Smooth muscle cell (in vitro differentiated cells): ENCODE results near the gene FSHR. TPM values are rescaled to one million over a fixed set of nuclear protein-coding genes. Genes with fewer than 3 reads are reported as not detected.

Experiments used
- DNase-seq: peaks from one replicate; lab custom pipeline; 2025; ENCODE audit not compliant: unreplicated experiment; lab: John Stamatoyannopoulos, UW
- H2AFZ ChIP-seq: fragments of 200-600 bp; sonication (generic); 2 replicates; pipeline ENCODE4 v1.6.0; 2016; ENCODE audit warnings: antibody characterized with exemption, low read depth, mild to moderate bottlenecking
- H3F3A ChIP-seq: fragments of 200-600 bp; sonication (generic); 2 replicates; pipeline ENCODE4 v1.6.0; 2017; ENCODE audit warnings: antibody characterized with exemption, low read depth
- H3K27ac ChIP-seq: fragments of 200-600 bp; sonication (generic); 2 replicates; pipeline ENCODE4 v1.5.1; 2016; ENCODE audit warnings: low read depth, mild to moderate bottlenecking
- H3K27me3 ChIP-seq: fragments of 200-600 bp; sonication (generic); 2 replicates; pipeline ENCODE4 v1.6.1; 2016; ENCODE audit warnings: low read depth, mild to moderate bottlenecking
- H3K36me3 ChIP-seq: fragments of 200-600 bp; sonication (generic); 2 replicates; pipeline ENCODE4 v1.5.1; 2016; ENCODE audit warnings: low read depth
- H3K4me1 ChIP-seq: fragments of 200-600 bp; sonication (generic); 2 replicates; pipeline ENCODE4 v1.5.1; 2016; ENCODE audit warnings: low read depth
- H3K4me2 ChIP-seq: fragments of 200-600 bp; sonication (generic); 2 replicates; pipeline ENCODE4 v1.6.0; 2016; ENCODE audit warnings: mild to moderate bottlenecking
- H3K4me3 ChIP-seq: fragments of 200-600 bp; sonication (generic); 2 replicates; pipeline ENCODE4 v1.5.1; 2016; ENCODE audit warnings: mild to moderate bottlenecking
- H3K79me2 ChIP-seq: fragments of 200-600 bp; sonication (generic); 2 replicates; pipeline ENCODE4 v1.6.0; 2016; ENCODE audit warnings: low read depth, mild to moderate bottlenecking
- H3K9ac ChIP-seq: fragments of 200-600 bp; sonication (generic); 2 replicates; pipeline ENCODE4 v1.6.0; 2016; ENCODE audit warnings: low read depth
- H3K9me3 ChIP-seq: fragments of 200-600 bp; sonication (generic); replicated peaks from 2 replicates; pipeline ENCODE4 v1.5.1; 2016; ENCODE audit warnings: low read depth
- H4K20me1 ChIP-seq: fragments of 200-600 bp; sonication (generic); 2 replicates; pipeline ENCODE4 v1.6.0; 2016; ENCODE audit warnings: low read depth
- WGBS: methylation state at CpG from one replicate; pipeline ENCODE4 v1.1.7; 2016; ENCODE audit warnings: low lambda C conversion rate; 5-methylcytosine and 5-hydroxymethylcytosine counted together
- polyA plus RNA-seq: library from polyadenylated mRNA; unstranded; fragments of >200 nt; fragmentation: Nextera tagmentation; extraction: Ambion mirVana; gene quantifications from 2 replicates; pipeline ENCODE4 v1.2.1, GENCODE V29; 2016
- total RNA-seq: library from RNA; depleted of rRNA; stranded (reverse); fragments of >200 nt; gene quantifications from 2 replicates; pipeline ENCODE4 v1.2.3, GENCODE V29; 2014
- TF ChIP-seq, protein P1 (sequence below): fragments of 200-600 bp; sonication (generic); IDR thresholded peaks from 2 replicates; pipeline ENCODE4 v1.5.1; 2017; ENCODE audit warnings: borderline replicate concordance, mild to moderate bottlenecking, antibody characterized with exemption; ENCODE audit not compliant: insufficient read depth, poor library complexity, severe bottlenecking

Gene FSHR
- total and polyA plus RNA-seq, 2 experiments from 2014 or later, result not detected

GRCh38 chr2:48946449-48947048 is 207.8 kb downstream of the FSHR start:
- H2AFZ ChIP-seq, result no peak overlapping the region
- TF ChIP-seq, protein P1, sequence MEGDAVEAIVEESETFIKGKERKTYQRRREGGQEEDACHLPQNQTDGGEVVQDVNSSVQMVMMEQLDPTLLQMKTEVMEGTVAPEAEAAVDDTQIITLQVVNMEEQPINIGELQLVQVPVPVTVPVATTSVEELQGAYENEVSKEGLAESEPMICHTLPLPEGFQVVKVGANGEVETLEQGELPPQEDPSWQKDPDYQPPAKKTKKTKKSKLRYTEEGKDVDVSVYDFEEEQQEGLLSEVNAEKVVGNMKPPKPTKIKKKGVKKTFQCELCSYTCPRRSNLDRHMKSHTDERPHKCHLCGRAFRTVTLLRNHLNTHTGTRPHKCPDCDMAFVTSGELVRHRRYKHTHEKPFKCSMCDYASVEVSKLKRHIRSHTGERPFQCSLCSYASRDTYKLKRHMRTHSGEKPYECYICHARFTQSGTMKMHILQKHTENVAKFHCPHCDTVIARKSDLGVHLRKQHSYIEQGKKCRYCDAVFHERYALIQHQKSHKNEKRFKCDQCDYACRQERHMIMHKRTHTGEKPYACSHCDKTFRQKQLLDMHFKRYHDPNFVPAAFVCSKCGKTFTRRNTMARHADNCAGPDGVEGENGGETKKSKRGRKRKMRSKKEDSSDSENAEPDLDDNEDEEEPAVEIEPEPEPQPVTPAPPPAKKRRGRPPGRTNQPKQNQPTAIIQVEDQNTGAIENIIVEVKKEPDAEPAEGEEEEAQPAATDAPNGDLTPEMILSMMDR, result peak; percentile 95
- no peak overlapping the region for H3K4me3 ChIP-seq
- DNase-seq, result no peak
- no peaks in the 10 kb centered on the region for H3K9me3 ChIP-seq
- no peaks in the 10 kb centered on the region for H3K79me2 ChIP-seq
- H3K27me3 ChIP-seq, result no peaks in the 10 kb centered on the region
- H4K20me1 ChIP-seq, result no peaks in the 10 kb centered on the region
- H3K4me1 ChIP-seq, result no peaks in the 10 kb centered on the region
- no peak overlapping the region for H3K9ac ChIP-seq
- no peaks in the 10 kb centered on the region for H3F3A ChIP-seq
- H3K4me2 ChIP-seq, result no peak overlapping the region
- 50% methylated on average over 2 of the region's 2 CpGs for WGBS
- no peak overlapping the region for H3K27ac ChIP-seq
- H3K36me3 ChIP-seq, result no peaks in the 10 kb centered on the region

DNA sequence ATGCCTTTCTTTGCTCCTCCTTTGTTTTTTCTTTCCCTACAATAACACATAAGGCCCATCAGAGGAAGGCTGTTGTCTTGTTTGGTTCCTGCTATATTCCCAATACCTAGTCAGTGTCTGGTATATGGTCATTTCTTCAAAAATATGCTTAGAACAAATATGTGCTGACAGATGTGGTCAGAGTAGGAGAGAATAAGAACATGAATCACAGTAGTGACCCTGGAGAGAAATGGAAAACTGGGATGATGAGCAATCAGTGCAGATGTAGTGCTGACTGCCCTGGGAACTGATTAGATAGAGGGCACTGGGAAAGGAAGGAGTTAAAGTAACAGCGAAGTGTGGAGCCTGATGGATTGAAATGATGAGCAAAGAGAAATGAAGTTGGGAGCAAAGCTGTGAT is 209.4 kb downstream of the FSHR start:
- no peak overlapping the region for H3K9ac ChIP-seq
- no peak for DNase-seq
- no peaks in the 10 kb centered on the region for H3K9me3 ChIP-seq
- no peak overlapping the region for H3K4me3 ChIP-seq
- H3K36me3 ChIP-seq, result no peaks in the 10 kb centered on the region
- H3K79me2 ChIP-seq, result no peaks in the 10 kb centered on the region
- H3F3A ChIP-seq, result no peaks in the 10 kb centered on the region
- peak overlapping the region; percentile 19 for H3K4me2 ChIP-seq
- no peaks in the 10 kb centered on the region for H3K4me1 ChIP-seq
- WGBS, result 62% methylated on average over 1 of the region's 1 CpG
- no peaks in the 10 kb centered on the region for H3K27me3 ChIP-seq
- H3K27ac ChIP-seq, result no peak overlapping the region
- H2AFZ ChIP-seq, result no peak overlapping the region
- no peaks in the 10 kb centered on the region for H4K20me1 ChIP-seq
- TF ChIP-seq, protein P1, result no peak

GRCh38 chr2:48943436-48943835 is 210.9 kb downstream of the FSHR start:
- Histone ChIP-seq H3K4me2 (no peak overlapping the region), H3K27me3 (no peaks in the 10 kb centered on the region), H3K4me3 (no peak overlapping the region), H3K79me2 (no peaks in the 10 kb centered on the region), H3K4me1 (no peaks in the 10 kb centered on the region), H3K27ac (no peak overlapping the region), H4K20me1 (no peaks in the 10 kb centered on the region), H3K9me3 (no peaks in the 10 kb centered on the region), H3K9ac (no peak overlapping the region), H2AFZ (no peak overlapping the region), H3K36me3 (no peaks in the 10 kb centered on the region), H3F3A (no peaks in the 10 kb centered on the region)
- DNase-seq, result no peak
- TF ChIP-seq, protein P1, result no peak
- 75% methylated on average over 3 of the region's 3 CpGs for WGBS

- Histone ChIP-seq H3K9me3 (no peaks in the 10 kb centered on the region), H3K79me2 (no peaks in the 10 kb centered on the region), H3K4me2 (no peak overlapping the region), H2AFZ (no peak overlapping the region), H3K36me3 (no peaks in the 10 kb centered on the region), H3F3A (no peaks in the 10 kb centered on the region), H3K27me3 (no peaks in the 10 kb centered on the region), H3K9ac (no peak overlapping the region), H4K20me1 (no peaks in the 10 kb centered on the region), H3K4me1 (no peaks in the 10 kb centered on the region), H3K27ac (no peak overlapping the region), H3K4me3 (no peak overlapping the region)
- no peak for DNase-seq
- TF ChIP-seq, protein P1, result no peak
- WGBS, result 76% methylated on average over 1 of the region's 1 CpG
Measured at GRCh38 chr2:48941908-48942307, 212.4 kb downstream of the FSHR start.
